HG03060 (cell line): ENCODE results near the gene NBPF9.
"Not testable (repeated sequence)": the region's sequence is repeated elsewhere in the genome, so short reads cannot be mapped to it uniquely, and the experiment has no call there.

Source experiments
- ATAC-seq: cut with Tn5 transposase; IDR thresholded peaks from one replicate; pipeline ENCODE4 v1.9.1; 2021; ENCODE audit warnings: low read depth, moderate number of reproducible peaks; ENCODE audit not compliant: unreplicated experiment

The NBPF9 gene

GRCh38 chr1:149016626-149017025 lies 86.7 kb downstream of the NBPF9 start:
- ATAC-seq = not testable (repeated sequence)

GRCh38 chr1:149015522-149015921 lies 87.8 kb downstream of the NBPF9 start:
- ATAC-seq = not testable (repeated sequence)

- not testable (repeated sequence) for ATAC-seq
These were observed 89.8 kb downstream of the NBPF9 start for GRCh38 chr1:149013513-149013912.

- not testable (repeated sequence) for ATAC-seq
These were observed 90.8 kb downstream of the NBPF9 start for GRCh38 chr1:149012599-149012998.

GRCh38 chr1:149009761-149010160 lies 93.6 kb downstream of the NBPF9 start:
- ATAC-seq = not testable (repeated sequence)

- ATAC-seq = not testable (repeated sequence)
These were observed 94.6 kb downstream of the NBPF9 start for GRCh38 chr1:149008769-149009168.

GRCh38 chr1:149008326-149008725 lies 95.0 kb downstream of the NBPF9 start:
- ATAC-seq = not testable (repeated sequence)
